Chondrocyte (in vitro differentiated cells): ENCODE measurements around the gene HECW1. TPM values are rescaled to one million over a fixed set of nuclear protein-coding genes. Genes with fewer than 3 reads are reported as not detected.
A peak's percentile ranks its signal among the peaks of the same experiment; 100 is the strongest.

ENCODE experiments used
- DNase-seq: peaks from one replicate; pipeline ENCODE4 v3.0.0; 2021; ENCODE audit warnings: mixed read lengths, low spot score
- H3K27ac Mint-ChIP-seq: one replicate; pipeline ENCODE4 v1.8.0; 2021; ENCODE audit warnings: mild to moderate bottlenecking, moderate library complexity, mixed read lengths; ENCODE audit not compliant: unreplicated experiment
- H3K27me3 Mint-ChIP-seq: 2 replicates; pipeline ENCODE4 v1.8.0; 2021; ENCODE audit warnings: low read depth, mixed read lengths
- H3K36me3 Mint-ChIP-seq: 2 replicates; pipeline ENCODE4 v1.8.0; 2021; ENCODE audit warnings: low read depth, mixed read lengths
- H3K4me1 Mint-ChIP-seq: 2 replicates; pipeline ENCODE4 v1.8.0; 2021; ENCODE audit warnings: low read depth, mild to moderate bottlenecking, mixed read lengths
- H3K4me3 Mint-ChIP-seq: one replicate; pipeline ENCODE4 v1.8.0; 2021; ENCODE audit warnings: mild to moderate bottlenecking, moderate library complexity, mixed read lengths; ENCODE audit not compliant: unreplicated experiment
- H3K9me3 Mint-ChIP-seq: 2 replicates; pipeline ENCODE4 v1.8.0; 2021; ENCODE audit warnings: low read depth, mixed read lengths
- total RNA-seq: library from RNA; stranded (reverse); gene quantifications from 3 replicates; pipeline ENCODE4 v1.2.1, GENCODE V29; 2021
- TF ChIP-seq, protein P1 (sequence below): fragments of 200-600 bp; sonication (generic); IDR thresholded peaks from 2 replicates; pipeline ENCODE4 v1.5.0; 2021; ENCODE audit warnings: antibody characterized with exemption, mild to moderate bottlenecking, moderate library complexity

Gene HECW1
- total RNA-seq, 1 donor from 2014 or later = 1.9 TPM

DNA sequence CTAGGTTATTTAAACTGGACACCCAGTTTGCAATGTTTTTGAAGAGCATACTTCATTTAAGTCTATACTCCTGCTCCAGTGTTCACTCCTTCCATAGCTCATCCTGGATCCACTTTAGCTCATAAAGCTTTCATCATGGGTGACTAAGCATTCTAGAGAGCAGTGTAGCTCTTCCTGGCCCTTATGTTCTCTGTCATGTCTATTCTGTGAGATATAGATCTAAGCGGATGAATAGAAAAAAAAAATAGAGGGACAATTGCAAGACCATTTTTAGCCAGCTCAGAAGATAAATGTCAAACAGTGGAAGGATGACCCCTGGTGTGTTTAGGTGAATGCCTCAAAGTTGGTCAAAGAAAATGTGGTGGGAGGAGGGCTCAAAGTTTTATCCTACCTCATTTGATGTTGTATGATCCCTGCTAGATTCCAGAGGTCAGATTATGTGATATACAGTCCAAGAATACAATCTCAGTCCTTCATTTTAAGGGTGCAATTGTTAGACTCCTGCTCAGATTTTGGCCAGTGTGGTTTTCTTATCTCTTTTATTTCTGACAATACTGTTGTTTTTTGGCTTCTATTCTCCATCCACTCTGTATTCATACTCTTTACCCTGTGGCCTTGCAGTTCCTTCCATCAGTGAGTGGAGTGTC lies 7.5 kb upstream of the HECW1 start:
- Mint-ChIP-seq H3K27me3 (no peaks in the 10 kb centered on the region), H3K9me3 (peaks cover 10% of the 10 kb centered on the region), H3K4me3 (no peak overlapping the region), H3K36me3 (no peaks in the 10 kb centered on the region), H3K4me1 (peaks cover 8% of the 10 kb centered on the region), H3K27ac (peak overlapping the region; percentile 49)
- TF ChIP-seq, protein P1, sequence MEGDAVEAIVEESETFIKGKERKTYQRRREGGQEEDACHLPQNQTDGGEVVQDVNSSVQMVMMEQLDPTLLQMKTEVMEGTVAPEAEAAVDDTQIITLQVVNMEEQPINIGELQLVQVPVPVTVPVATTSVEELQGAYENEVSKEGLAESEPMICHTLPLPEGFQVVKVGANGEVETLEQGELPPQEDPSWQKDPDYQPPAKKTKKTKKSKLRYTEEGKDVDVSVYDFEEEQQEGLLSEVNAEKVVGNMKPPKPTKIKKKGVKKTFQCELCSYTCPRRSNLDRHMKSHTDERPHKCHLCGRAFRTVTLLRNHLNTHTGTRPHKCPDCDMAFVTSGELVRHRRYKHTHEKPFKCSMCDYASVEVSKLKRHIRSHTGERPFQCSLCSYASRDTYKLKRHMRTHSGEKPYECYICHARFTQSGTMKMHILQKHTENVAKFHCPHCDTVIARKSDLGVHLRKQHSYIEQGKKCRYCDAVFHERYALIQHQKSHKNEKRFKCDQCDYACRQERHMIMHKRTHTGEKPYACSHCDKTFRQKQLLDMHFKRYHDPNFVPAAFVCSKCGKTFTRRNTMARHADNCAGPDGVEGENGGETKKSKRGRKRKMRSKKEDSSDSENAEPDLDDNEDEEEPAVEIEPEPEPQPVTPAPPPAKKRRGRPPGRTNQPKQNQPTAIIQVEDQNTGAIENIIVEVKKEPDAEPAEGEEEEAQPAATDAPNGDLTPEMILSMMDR = no peak
- DNase-seq = no peak

GRCh38 chr7:43105521-43106120 lies 6.8 kb upstream of the HECW1 start:
- Mint-ChIP-seq H3K27me3 (no peaks in the 10 kb centered on the region), H3K36me3 (no peaks in the 10 kb centered on the region), H3K9me3 (peaks cover 10% of the 10 kb centered on the region), H3K4me3 (no peak overlapping the region), H3K4me1 (peaks cover 8% of the 10 kb centered on the region), H3K27ac (peak overlapping the region; percentile 49)
- TF ChIP-seq, protein P1 = no peak
- DNase-seq = no peak

DNA sequence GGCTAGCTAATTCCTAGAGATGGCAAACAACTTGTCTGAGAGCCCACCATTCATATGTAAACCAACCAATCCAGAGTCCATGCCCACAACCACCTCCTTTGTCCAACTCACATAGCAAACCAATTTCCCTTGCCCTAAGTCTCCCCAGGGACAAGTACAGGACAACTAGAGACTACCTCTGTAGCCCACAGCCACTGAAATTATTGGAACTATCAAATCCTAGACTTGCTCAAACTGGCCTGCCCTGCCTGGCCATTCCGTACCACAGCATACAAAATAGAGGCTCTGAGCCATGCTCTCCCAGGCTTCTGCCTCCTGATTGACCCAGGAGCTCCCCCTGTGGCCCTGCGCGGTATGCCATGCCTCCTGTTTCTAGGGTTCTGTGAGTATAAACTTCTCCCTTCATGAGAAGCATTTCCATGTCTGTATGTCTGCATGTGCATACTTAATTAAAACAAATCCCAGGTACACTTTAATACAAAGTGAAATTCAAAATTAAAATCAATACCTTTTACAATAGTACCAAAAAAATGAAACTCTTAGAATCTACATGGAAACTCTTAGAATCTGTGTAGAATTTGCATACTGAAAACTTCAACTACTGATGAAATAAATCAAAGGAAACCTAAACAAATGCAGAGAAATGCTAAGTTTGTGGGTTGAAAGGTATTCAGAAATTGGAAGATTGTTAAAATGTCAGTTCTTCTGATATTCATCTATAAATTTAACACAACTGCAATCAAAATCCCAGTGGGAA lies 4.0 kb upstream of the HECW1 start:
- Mint-ChIP-seq H3K27ac (no peak overlapping the region), H3K36me3 (no peaks in the 10 kb centered on the region), H3K27me3 (peaks cover 9% of the 10 kb centered on the region), H3K4me1 (peaks cover 16% of the 10 kb centered on the region), H3K9me3 (peaks cover 10% of the 10 kb centered on the region), H3K4me3 (no peak overlapping the region)
- TF ChIP-seq, protein P1 = peak; percentile 85
- DNase-seq = no peak

GRCh38 chr7:43110791-43111535 lies 1.5 kb upstream of the HECW1 start:
- no peak for DNase-seq
- Mint-ChIP-seq H3K27ac (no peak overlapping the region), H3K9me3 (peaks cover 4% of the 10 kb centered on the region), H3K36me3 (no peaks in the 10 kb centered on the region), H3K4me1 (peaks cover 27% of the 10 kb centered on the region), H3K4me3 (peak overlapping the region; percentile 1), H3K27me3 (peaks cover 18% of the 10 kb centered on the region)
- TF ChIP-seq, protein P1 = no peak
